HG02678 (cell line): ENCODE measurements around the gene DISP2.

ENCODE experiments used
- ATAC-seq: cut with Tn5 transposase; IDR thresholded peaks from one replicate; pipeline ENCODE4 v1.9.1; 2021; ENCODE audit warnings: mild to moderate bottlenecking, moderate library complexity; ENCODE audit not compliant: unreplicated experiment

Gene DISP2

GRCh38 chr15:40328176-40328575 lies 29.8 kb upstream of the DISP2 start:
- no peak for ATAC-seq

- ATAC-seq: no peak
These were observed 29.3 kb upstream of the DISP2 start for GRCh38 chr15:40328751-40329150.

GRCh38 chr15:40329804-40330203 lies 28.2 kb upstream of the DISP2 start:
- ATAC-seq: no peak

- no peak for ATAC-seq
These were observed 27.6 kb upstream of the DISP2 start for GRCh38 chr15:40330368-40330836.

GRCh38 chr15:40331026-40331425 lies 27.0 kb upstream of the DISP2 start:
- ATAC-seq: no peak

- ATAC-seq: no peak
These were observed 26.4 kb upstream of the DISP2 start for GRCh38 chr15:40331637-40332036.

GRCh38 chr15:40332113-40332781 lies 25.8 kb upstream of the DISP2 start:
- ATAC-seq: no peak

GRCh38 chr15:40333922-40334492 lies 24.0 kb upstream of the DISP2 start:
- no peak for ATAC-seq

GRCh38 chr15:40334541-40334940 lies 23.5 kb upstream of the DISP2 start:
- no peak for ATAC-seq

GRCh38 chr15:40334941-40335795 lies 22.9 kb upstream of the DISP2 start:
- no peak for ATAC-seq

- no peak for ATAC-seq
These were observed 21.9 kb upstream of the DISP2 start for GRCh38 chr15:40335938-40336743.

- ATAC-seq: no peak
These were observed 21.3 kb upstream of the DISP2 start for GRCh38 chr15:40336744-40337122.

GRCh38 chr15:40337597-40337996 lies 20.4 kb upstream of the DISP2 start:
- no peak for ATAC-seq

- ATAC-seq: no peak
These were observed 19.9 kb upstream of the DISP2 start for GRCh38 chr15:40338041-40338657.

GRCh38 chr15:40338921-40339620 lies 18.9 kb upstream of the DISP2 start:
- no peak for ATAC-seq

GRCh38 chr15:40339621-40339945 lies 18.4 kb upstream of the DISP2 start:
- no peak for ATAC-seq

- ATAC-seq: no peak
These were observed 17.8 kb upstream of the DISP2 start for GRCh38 chr15:40340038-40340739.

GRCh38 chr15:40340740-40341400 lies 17.1 kb upstream of the DISP2 start, which contains the start of gene CCDC9B:
TSS of gene CCDC9B (minus strand) at chr15:40340939. CDS start at chr15:40340819, 120 bp downstream.
- no peak for ATAC-seq
